Measurements from ENCODE around the gene VWF.

DNA sequence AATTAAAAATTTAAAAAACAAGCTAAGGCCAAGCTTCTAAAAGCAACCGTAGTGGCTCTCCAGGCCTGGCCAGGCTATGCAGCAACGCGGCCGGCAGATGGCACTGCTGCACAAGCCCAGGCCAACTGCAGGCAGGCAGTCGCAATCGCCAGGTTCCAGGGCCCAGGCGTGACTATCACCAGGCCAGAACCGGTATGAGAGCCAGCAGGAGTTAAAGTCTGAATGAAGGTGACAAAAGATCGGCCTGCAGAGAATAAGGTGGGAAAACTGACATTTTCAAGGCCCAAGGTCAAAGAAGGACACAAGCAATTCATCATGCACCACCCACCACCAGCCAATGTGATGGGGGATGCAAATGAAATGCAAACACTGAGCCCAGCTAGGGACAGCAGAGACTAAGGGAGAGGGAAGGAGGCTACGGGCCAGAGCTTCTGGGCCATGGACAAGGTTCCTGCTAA, 135.8 kb downstream of the VWF start:
- TF ChIP-seq, protein P1, sequence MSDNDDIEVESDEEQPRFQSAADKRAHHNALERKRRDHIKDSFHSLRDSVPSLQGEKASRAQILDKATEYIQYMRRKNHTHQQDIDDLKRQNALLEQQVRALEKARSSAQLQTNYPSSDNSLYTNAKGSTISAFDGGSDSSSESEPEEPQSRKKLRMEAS (IDR thresholded peaks at IDR 0.05; ENCODE audit: low read depth, low read length), result no peak
- no peak for TF ChIP-seq POLR2A (IDR thresholded peaks at IDR 0.05; ENCODE audit: extremely low read depth, insufficient read length)

Measured in NB4 (cell line).